Calu3 (cell line): ENCODE measurements around the gene ASGR1. TPM values are rescaled to one million over a fixed set of nuclear protein-coding genes. Genes with fewer than 3 reads are reported as not detected.

Experiments used
- BruUV-seq: library from RNA; stranded (reverse); fragments of 400-500 nt; replicated peaks from 2 replicates; lab custom pipeline; 2021; lab: Mats Ljungman, UMichigan
- CTCF ChIA-PET: fragments of 300-600 bp; sonication (Branson Sonifier 250); formaldehyde crosslinking; loops from one replicate; lab custom pipeline; 2022; ENCODE audit warnings: antibody characterized with exemption; lab: Charles Lee
- DNase-seq: peaks from one replicate; pipeline ENCODE4 v3.0.0; 2022
- H3K27ac Mint-ChIP-seq: one replicate; pipeline ENCODE4 v1.8.0; 2022; ENCODE audit warnings: mixed read lengths; ENCODE audit not compliant: unreplicated experiment
- H3K27me3 Mint-ChIP-seq: one replicate; pipeline ENCODE4 v1.8.0; 2022; ENCODE audit warnings: mixed read lengths; ENCODE audit not compliant: unreplicated experiment
- H3K36me3 Mint-ChIP-seq: one replicate; pipeline ENCODE4 v1.8.0; 2022; ENCODE audit warnings: mild to moderate bottlenecking, moderate library complexity, mixed read lengths; ENCODE audit not compliant: insufficient read depth, unreplicated experiment
- H3K4me1 Mint-ChIP-seq: one replicate; pipeline ENCODE4 v1.8.0; 2022; ENCODE audit warnings: mild to moderate bottlenecking, low read depth, mixed read lengths; ENCODE audit not compliant: unreplicated experiment
- H3K4me3 Mint-ChIP-seq: one replicate; pipeline ENCODE4 v1.8.0; 2022; ENCODE audit warnings: mild to moderate bottlenecking, low read depth, moderate library complexity, mixed read lengths; ENCODE audit not compliant: unreplicated experiment
- H3K9me3 Mint-ChIP-seq: one replicate; pipeline ENCODE4 v1.8.0; 2022; ENCODE audit warnings: low read depth, mixed read lengths; ENCODE audit not compliant: unreplicated experiment
- intact Hi-C: fragments of 100-400 bp; cut with micrococcal nuclease; formaldehyde crosslinking; loops from one replicate; pipeline ENCODE4 v1.10.0; 2022; ENCODE audit not compliant: unreplicated experiment
- total RNA-seq: library from RNA; stranded (reverse); gene quantifications from 2 replicates; pipeline ENCODE4 v1.2.3, GENCODE V29; 2022
- TF ChIP-seq, protein P1 (sequence below): fragments of 200-600 bp; IDR thresholded peaks from one replicate; pipeline ENCODE4 v1.8.0; 2022; ENCODE audit warnings: antibody characterized with exemption; ENCODE audit not compliant: unreplicated experiment

Gene ASGR1
- total RNA-seq, 1 experiment from 2014 or later, result 0.26 TPM

DNA sequence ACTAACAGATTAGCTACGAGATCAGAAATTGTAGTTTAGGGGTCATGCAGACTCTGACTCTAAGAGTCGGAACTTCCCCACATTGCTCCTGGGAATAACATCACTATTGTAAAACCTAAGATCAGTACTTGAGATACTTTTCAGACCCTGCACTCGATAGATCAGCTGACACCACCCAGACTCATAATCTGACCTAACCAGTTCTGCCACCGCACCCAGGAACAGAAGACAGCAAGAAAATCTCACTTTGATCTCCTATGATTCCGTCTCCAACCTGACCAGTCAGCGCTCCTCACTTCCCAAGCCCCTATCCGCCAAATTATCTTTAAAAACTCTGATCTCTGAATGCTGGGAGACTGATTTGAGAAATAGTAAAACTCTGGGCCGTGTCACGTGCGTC lies 37.3 kb downstream of the ASGR1 start:
- no TSS peak for BruUV-seq
- H3K27ac Mint-ChIP-seq, result peak overlapping the region; percentile 78
- peak overlapping the region; percentile 32 for H3K4me3 Mint-ChIP-seq
- peak; percentile 59 for DNase-seq
- CTCF ChIA-PET, result no interaction called here
- intact Hi-C loops, result no loop called here
- H3K27me3 Mint-ChIP-seq, result no peaks in the 10 kb centered on the region
- H3K9me3 Mint-ChIP-seq, result no peaks in the 10 kb centered on the region
- TF ChIP-seq, protein P1, sequence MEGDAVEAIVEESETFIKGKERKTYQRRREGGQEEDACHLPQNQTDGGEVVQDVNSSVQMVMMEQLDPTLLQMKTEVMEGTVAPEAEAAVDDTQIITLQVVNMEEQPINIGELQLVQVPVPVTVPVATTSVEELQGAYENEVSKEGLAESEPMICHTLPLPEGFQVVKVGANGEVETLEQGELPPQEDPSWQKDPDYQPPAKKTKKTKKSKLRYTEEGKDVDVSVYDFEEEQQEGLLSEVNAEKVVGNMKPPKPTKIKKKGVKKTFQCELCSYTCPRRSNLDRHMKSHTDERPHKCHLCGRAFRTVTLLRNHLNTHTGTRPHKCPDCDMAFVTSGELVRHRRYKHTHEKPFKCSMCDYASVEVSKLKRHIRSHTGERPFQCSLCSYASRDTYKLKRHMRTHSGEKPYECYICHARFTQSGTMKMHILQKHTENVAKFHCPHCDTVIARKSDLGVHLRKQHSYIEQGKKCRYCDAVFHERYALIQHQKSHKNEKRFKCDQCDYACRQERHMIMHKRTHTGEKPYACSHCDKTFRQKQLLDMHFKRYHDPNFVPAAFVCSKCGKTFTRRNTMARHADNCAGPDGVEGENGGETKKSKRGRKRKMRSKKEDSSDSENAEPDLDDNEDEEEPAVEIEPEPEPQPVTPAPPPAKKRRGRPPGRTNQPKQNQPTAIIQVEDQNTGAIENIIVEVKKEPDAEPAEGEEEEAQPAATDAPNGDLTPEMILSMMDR, result no peak
- peaks cover 10% of the 10 kb centered on the region for H3K36me3 Mint-ChIP-seq
- H3K4me1 Mint-ChIP-seq, result peaks cover 18% of the 10 kb centered on the region

DNA sequence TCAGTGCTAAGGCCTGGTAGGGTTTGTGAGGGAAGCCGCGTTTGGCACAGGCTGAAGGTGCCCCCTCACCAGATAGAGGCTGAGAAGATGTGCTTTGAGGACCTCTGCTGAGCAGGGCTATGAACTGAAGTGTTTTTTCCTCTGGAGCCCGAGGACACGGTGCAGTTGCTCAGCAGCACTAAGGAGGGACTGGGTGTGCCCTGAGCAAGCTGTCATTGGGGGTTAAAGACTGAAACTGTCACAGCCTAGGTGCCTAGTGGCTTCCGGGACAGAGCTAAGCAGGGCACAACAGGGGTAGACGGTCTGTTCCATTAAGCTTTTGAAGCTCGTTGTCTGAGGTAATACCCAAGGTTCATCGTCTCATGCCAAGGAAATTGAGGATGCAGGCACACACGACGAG lies 39.8 kb downstream of the ASGR1 start:
- intact Hi-C loops, result no loop called here
- Mint-ChIP-seq H3K4me3 (no peak overlapping the region), H3K27me3 (no peaks in the 10 kb centered on the region), H3K27ac (no peak overlapping the region), H3K4me1 (peaks cover 18% of the 10 kb centered on the region), H3K36me3 (peaks cover 6% of the 10 kb centered on the region), H3K9me3 (no peaks in the 10 kb centered on the region)
- CTCF ChIA-PET, result no interaction called here
- TF ChIP-seq, protein P1, result no peak
- DNase-seq, result no peak
- BruUV-seq, result no TSS peak

GRCh38 chr17:7138800-7139381 lies 40.3 kb downstream of the ASGR1 start:
- no peak overlapping the region for H3K27ac Mint-ChIP-seq
- H3K27me3 Mint-ChIP-seq, result no peaks in the 10 kb centered on the region
- TF ChIP-seq, protein P1, result no peak
- CTCF ChIA-PET, result no interaction called here
- DNase-seq, result no peak
- H3K36me3 Mint-ChIP-seq, result peaks cover 6% of the 10 kb centered on the region
- H3K4me1 Mint-ChIP-seq, result peaks cover 18% of the 10 kb centered on the region
- H3K4me3 Mint-ChIP-seq, result no peak overlapping the region
- intact Hi-C loops, result no loop called here
- no peaks in the 10 kb centered on the region for H3K9me3 Mint-ChIP-seq
- BruUV-seq, result no TSS peak

- TF ChIP-seq, protein P1, result no peak
- H3K4me1 Mint-ChIP-seq, result peaks cover 16% of the 10 kb centered on the region
- BruUV-seq, result no TSS peak
- no peak overlapping the region for H3K4me3 Mint-ChIP-seq
- CTCF ChIA-PET, result interaction anchor here (1.0 to 2.2 kb wide), 4 partner anchors 20 to 91 kb away, joined by 3 to 18 read pairs (median 6); no protein-coding TSS in a partner anchor
- no peaks in the 10 kb centered on the region for H3K27me3 Mint-ChIP-seq
- intact Hi-C loops, result no loop called here
- DNase-seq, result no peak
- peaks cover 6% of the 10 kb centered on the region for H3K36me3 Mint-ChIP-seq
- no peaks in the 10 kb centered on the region for H3K9me3 Mint-ChIP-seq
- no peak overlapping the region for H3K27ac Mint-ChIP-seq
These were observed 41.8 kb downstream of the ASGR1 start for GRCh38 chr17:7137171-7137943.
